Measurements from ENCODE around the gene PLCB3. TPM values are rescaled to one million over a fixed set of nuclear protein-coding genes. Genes with fewer than 3 reads are reported as not detected.

The PLCB3 gene
- total RNA-seq, 1 donor = 25.3 TPM

DNA sequence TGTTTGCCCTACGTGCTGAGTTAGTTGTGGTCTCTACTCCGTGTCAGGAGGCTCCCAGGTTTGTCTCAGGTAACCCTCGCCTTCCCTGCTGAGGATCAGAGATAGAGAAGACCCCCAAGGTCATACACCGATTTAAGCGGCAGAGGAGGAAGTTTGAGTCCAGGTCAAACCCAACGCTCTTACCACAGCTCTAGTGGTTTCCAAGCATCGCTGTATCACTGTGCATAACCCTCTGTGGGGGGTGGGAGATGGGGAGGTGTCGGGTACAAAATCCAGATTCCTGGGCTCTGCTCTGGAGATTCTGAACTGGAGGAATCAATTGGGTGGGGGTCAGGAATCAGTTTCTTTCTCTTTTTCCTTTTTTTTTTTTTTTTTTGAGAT is 20.4 kb upstream of the PLCB3 start:
- H3K27me3 ChIP-seq (ENCODE audit: insufficient read depth, low read length) = no peaks in the 10 kb centered on the region
- no peaks in the 10 kb centered on the region for H3K36me3 ChIP-seq (ENCODE audit: insufficient read depth, low read length)
- peak overlapping the region; percentile 95 for H3K4me2 ChIP-seq (ENCODE audit: insufficient read depth, low read length)
- peak overlapping the region; percentile 88 for H2AFZ ChIP-seq (ENCODE audit: low read length)
- H3K27ac ChIP-seq (ENCODE audit: low read depth, low read length) = peak overlapping the region; percentile 63
- TF ChIP-seq, protein P1, sequence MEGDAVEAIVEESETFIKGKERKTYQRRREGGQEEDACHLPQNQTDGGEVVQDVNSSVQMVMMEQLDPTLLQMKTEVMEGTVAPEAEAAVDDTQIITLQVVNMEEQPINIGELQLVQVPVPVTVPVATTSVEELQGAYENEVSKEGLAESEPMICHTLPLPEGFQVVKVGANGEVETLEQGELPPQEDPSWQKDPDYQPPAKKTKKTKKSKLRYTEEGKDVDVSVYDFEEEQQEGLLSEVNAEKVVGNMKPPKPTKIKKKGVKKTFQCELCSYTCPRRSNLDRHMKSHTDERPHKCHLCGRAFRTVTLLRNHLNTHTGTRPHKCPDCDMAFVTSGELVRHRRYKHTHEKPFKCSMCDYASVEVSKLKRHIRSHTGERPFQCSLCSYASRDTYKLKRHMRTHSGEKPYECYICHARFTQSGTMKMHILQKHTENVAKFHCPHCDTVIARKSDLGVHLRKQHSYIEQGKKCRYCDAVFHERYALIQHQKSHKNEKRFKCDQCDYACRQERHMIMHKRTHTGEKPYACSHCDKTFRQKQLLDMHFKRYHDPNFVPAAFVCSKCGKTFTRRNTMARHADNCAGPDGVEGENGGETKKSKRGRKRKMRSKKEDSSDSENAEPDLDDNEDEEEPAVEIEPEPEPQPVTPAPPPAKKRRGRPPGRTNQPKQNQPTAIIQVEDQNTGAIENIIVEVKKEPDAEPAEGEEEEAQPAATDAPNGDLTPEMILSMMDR (IDR thresholded peaks at IDR 0.05; ENCODE audit: extremely low read depth, low read depth, low read length) = no peak
- peak overlapping the region; percentile 93 for H3K4me3 ChIP-seq (ENCODE audit: insufficient read depth, low read length)
- H4K20me1 ChIP-seq (ENCODE audit: insufficient read depth, low read length) = peaks cover 7% of the 10 kb centered on the region
- no peak for DNase-seq (ENCODE audit: insufficient read length, low spot score, missing footprints)
- H3K9me3 ChIP-seq (ENCODE audit: low read depth, low read length) = no peaks in the 10 kb centered on the region
- peaks cover 27% of the 10 kb centered on the region for H3K79me2 ChIP-seq (ENCODE audit: insufficient read depth, low read length)
- peaks cover 32% of the 10 kb centered on the region for H3K4me1 ChIP-seq (ENCODE audit: insufficient read depth, low read length)

DNA sequence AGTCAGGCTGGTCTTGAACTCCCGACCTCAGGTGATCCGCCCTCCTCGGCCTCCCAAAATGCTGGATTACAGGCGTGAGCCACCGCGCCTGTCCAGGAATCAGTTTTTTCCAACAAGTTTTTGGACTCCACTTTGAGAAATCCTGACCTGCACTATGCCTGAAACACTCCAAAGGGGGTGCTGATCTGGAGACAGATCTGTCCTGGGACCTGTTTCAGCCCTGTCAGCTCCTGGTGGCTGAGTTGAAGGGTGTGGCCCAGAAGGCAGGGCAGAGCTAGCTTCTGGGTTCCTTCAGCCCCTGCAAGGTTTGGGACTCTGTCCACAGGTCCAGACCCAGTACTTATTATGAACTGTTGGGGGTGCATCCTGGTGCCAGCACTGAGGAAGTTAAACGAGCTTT is 19.8 kb upstream of the PLCB3 start:
- Histone ChIP-seq H2AFZ (ENCODE audit: low read length) (no peak overlapping the region), H3K79me2 (ENCODE audit: insufficient read depth, low read length) (peaks cover 21% of the 10 kb centered on the region), H3K4me2 (ENCODE audit: insufficient read depth, low read length) (no peak overlapping the region), H3K36me3 (ENCODE audit: insufficient read depth, low read length) (no peaks in the 10 kb centered on the region), H3K27me3 (ENCODE audit: insufficient read depth, low read length) (no peaks in the 10 kb centered on the region), H4K20me1 (ENCODE audit: insufficient read depth, low read length) (peaks cover 8% of the 10 kb centered on the region), H3K9me3 (ENCODE audit: low read depth, low read length) (no peaks in the 10 kb centered on the region), H3K27ac (ENCODE audit: low read depth, low read length) (no peak overlapping the region), H3K4me3 (ENCODE audit: insufficient read depth, low read length) (no peak overlapping the region), H3K4me1 (ENCODE audit: insufficient read depth, low read length) (peaks cover 29% of the 10 kb centered on the region)
- TF ChIP-seq, protein P1 (IDR thresholded peaks at IDR 0.05; ENCODE audit: extremely low read depth, low read depth, low read length) = no peak
- DNase-seq (ENCODE audit: insufficient read length, low spot score, missing footprints) = no peak

DNA sequence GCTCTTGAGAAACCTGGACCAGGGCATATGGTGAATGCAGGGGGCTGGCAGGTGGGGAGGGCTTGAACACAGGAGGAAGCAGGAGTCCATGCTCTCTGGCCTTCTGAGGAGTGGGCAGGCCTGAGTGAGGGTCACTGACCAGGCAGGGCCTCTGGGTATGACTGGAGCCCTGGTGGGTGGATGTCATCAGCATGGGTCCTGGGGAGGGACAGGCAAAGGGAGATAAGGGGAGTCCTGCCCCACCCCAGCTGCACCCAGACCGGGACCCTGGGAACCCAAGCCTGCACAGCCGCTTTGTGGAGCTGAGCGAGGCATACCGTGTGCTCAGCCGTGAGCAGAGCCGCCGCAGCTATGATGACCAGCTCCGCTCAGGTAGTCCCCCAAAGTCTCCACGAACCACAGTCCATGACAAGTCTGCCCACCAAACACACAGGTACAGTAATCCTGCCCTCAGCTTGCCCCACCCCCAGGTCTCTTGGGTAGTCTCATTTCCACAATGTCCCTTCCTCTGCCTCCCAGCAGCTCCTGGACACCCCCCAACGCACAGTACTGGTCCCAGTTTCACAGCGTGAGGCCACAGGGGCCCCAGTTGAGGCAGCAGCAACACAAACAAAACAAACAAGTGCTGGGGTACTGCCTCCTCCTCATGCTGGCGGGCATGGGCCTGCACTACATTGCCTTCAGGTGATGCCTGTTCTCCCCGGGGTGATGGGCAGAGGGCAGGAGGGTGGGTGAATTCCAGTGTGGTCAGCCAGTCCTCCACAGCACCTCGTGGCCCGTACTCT is 19.0 kb upstream of the PLCB3 start:
- H4K20me1 ChIP-seq (ENCODE audit: insufficient read depth, low read length) = peaks cover 8% of the 10 kb centered on the region
- peaks cover 13% of the 10 kb centered on the region for H3K79me2 ChIP-seq (ENCODE audit: insufficient read depth, low read length)
- H3K36me3 ChIP-seq (ENCODE audit: insufficient read depth, low read length) = no peaks in the 10 kb centered on the region
- H3K27ac ChIP-seq (ENCODE audit: low read depth, low read length) = no peak overlapping the region
- DNase-seq (ENCODE audit: insufficient read length, low spot score, missing footprints) = no peak
- H3K27me3 ChIP-seq (ENCODE audit: insufficient read depth, low read length) = no peaks in the 10 kb centered on the region
- TF ChIP-seq, protein P1 (IDR thresholded peaks at IDR 0.05; ENCODE audit: extremely low read depth, low read depth, low read length) = no peak
- H3K4me3 ChIP-seq (ENCODE audit: insufficient read depth, low read length) = no peak overlapping the region
- no peaks in the 10 kb centered on the region for H3K9me3 ChIP-seq (ENCODE audit: low read depth, low read length)
- no peak overlapping the region for H3K4me2 ChIP-seq (ENCODE audit: insufficient read depth, low read length)
- peaks cover 21% of the 10 kb centered on the region for H3K4me1 ChIP-seq (ENCODE audit: insufficient read depth, low read length)
- no peak overlapping the region for H2AFZ ChIP-seq (ENCODE audit: low read length)

DNA sequence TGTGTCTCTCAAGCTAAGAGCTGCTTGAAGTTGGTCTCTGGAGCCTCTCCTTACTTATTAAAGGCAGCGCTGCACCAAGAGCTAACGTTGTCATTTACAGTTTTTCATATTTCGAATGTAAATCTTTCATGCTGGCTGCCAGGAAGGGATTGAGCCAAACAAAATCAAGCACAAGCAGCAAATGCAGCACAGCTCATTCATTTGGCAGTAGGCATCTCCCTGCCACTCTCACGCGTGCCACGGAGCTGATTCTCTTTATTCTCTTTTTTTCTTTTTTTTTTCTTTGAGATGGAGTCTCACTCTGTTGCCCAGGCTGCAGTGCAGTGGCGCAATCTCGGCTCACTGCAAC is 18.4 kb upstream of the PLCB3 start:
- Histone ChIP-seq H4K20me1 (ENCODE audit: insufficient read depth, low read length) (peaks cover 8% of the 10 kb centered on the region), H3K4me2 (ENCODE audit: insufficient read depth, low read length) (no peak overlapping the region), H3K27me3 (ENCODE audit: insufficient read depth, low read length) (no peaks in the 10 kb centered on the region), H3K27ac (ENCODE audit: low read depth, low read length) (no peak overlapping the region), H3K4me1 (ENCODE audit: insufficient read depth, low read length) (peaks cover 17% of the 10 kb centered on the region), H3K4me3 (ENCODE audit: insufficient read depth, low read length) (no peak overlapping the region), H3K9me3 (ENCODE audit: low read depth, low read length) (no peaks in the 10 kb centered on the region), H2AFZ (ENCODE audit: low read length) (no peak overlapping the region), H3K79me2 (ENCODE audit: insufficient read depth, low read length) (peaks cover 10% of the 10 kb centered on the region), H3K36me3 (ENCODE audit: insufficient read depth, low read length) (peaks cover 5% of the 10 kb centered on the region)
- TF ChIP-seq, protein P1 (IDR thresholded peaks at IDR 0.05; ENCODE audit: extremely low read depth, low read depth, low read length) = no peak
- DNase-seq (ENCODE audit: insufficient read length, low spot score, missing footprints) = no peak
